Lower lobe of right lung (tissue), 2 donors: Measurements from ENCODE around the gene PAH. TPM values are rescaled to one million over a fixed set of nuclear protein-coding genes. Genes with fewer than 3 reads are reported as not detected.

Experiments used
- ATAC-seq, 2 donors: fragments of 200-7000 bp; cut with Tn5 transposase; one replicate each; pipeline ENCODE4 v1.9.1; 2020 to 2022; ENCODE audit warnings: mild to moderate bottlenecking in 2 of 2, moderate library complexity in 2 of 2
- DNase-seq: peaks from one replicate; pipeline ENCODE4 v3.0.0-alpha.2; 2020
- H3K27ac ChIP-seq: fragments of 200-600 bp; one replicate; pipeline ENCODE4 v1.8.0; 2022
- H3K27me3 ChIP-seq: fragments of 200-600 bp; one replicate; pipeline ENCODE4 v1.8.0; 2022; ENCODE audit warnings: low read depth
- H3K36me3 ChIP-seq: fragments of 200-600 bp; one replicate; pipeline ENCODE4 v1.8.0; 2022; ENCODE audit warnings: mild to moderate bottlenecking
- H3K4me1 ChIP-seq: fragments of 200-600 bp; one replicate; pipeline ENCODE4 v1.8.0; 2022
- H3K4me3 ChIP-seq: fragments of 200-600 bp; one replicate; pipeline ENCODE4 v1.8.0; 2022; ENCODE audit warnings: mild to moderate bottlenecking
- H3K9me3 ChIP-seq: fragments of 200-600 bp; one replicate; pipeline ENCODE4 v1.8.0; 2022
- intact Hi-C: fragments of 100-400 bp; cut with DNase I; formaldehyde crosslinking; loops from one replicate; pipeline ENCODE4 v1.11.0; 2022
- total RNA-seq: library from RNA; stranded (reverse); fragmentation: NEBNext Ultra II Directional; extraction: Animal tissue kit (Norgen Biotek cat#: 25700); gene quantifications from one replicate; pipeline ENCODE4 v1.2.1, GENCODE V29; 2021
- TF ChIP-seq, protein P1 (sequence below): fragments of 200-600 bp; IDR thresholded peaks from one replicate; pipeline ENCODE4 v1.8.0; 2022; ENCODE audit warnings: antibody characterized with exemption, mild to moderate bottlenecking
- donor health status: DM: no; HTN: yes; CAD: no; lungs with severe emphysema.

Gene PAH
- total RNA-seq, 1 donor from 2014 or later, result not detected

DNA sequence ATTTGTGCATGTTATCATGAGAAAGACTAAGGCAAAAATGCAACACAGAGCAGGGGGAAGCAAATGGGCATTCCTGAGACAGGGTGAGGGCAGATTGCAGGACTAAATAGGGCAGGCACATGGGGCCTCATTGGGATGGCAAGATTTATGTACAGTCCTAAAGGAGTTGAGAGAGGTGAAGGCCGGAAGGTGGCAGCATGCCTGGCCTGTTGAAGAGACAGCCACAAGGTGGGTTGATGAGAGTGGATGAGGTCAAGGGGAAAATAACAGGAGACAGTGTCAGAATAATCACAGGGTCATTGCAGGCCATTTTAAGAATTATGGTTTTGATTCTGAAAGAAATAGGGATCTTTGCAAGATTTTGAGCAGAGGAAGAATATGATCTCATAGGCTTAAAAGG is 21.0 kb downstream of the PAH start:
- H3K36me3 ChIP-seq, result no peaks in the 10 kb centered on the region
- TF ChIP-seq, protein P1, sequence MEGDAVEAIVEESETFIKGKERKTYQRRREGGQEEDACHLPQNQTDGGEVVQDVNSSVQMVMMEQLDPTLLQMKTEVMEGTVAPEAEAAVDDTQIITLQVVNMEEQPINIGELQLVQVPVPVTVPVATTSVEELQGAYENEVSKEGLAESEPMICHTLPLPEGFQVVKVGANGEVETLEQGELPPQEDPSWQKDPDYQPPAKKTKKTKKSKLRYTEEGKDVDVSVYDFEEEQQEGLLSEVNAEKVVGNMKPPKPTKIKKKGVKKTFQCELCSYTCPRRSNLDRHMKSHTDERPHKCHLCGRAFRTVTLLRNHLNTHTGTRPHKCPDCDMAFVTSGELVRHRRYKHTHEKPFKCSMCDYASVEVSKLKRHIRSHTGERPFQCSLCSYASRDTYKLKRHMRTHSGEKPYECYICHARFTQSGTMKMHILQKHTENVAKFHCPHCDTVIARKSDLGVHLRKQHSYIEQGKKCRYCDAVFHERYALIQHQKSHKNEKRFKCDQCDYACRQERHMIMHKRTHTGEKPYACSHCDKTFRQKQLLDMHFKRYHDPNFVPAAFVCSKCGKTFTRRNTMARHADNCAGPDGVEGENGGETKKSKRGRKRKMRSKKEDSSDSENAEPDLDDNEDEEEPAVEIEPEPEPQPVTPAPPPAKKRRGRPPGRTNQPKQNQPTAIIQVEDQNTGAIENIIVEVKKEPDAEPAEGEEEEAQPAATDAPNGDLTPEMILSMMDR, result no peak
- H3K4me1 ChIP-seq, result no peaks in the 10 kb centered on the region
- intact Hi-C loops, result no loop called here
- no peaks in the 10 kb centered on the region for H3K27me3 ChIP-seq
- ATAC-seq, result no peak
- no peak overlapping the region for H3K4me3 ChIP-seq
- no peaks in the 10 kb centered on the region for H3K9me3 ChIP-seq
- no peak overlapping the region for H3K27ac ChIP-seq
- DNase-seq, result no peak

DNA sequence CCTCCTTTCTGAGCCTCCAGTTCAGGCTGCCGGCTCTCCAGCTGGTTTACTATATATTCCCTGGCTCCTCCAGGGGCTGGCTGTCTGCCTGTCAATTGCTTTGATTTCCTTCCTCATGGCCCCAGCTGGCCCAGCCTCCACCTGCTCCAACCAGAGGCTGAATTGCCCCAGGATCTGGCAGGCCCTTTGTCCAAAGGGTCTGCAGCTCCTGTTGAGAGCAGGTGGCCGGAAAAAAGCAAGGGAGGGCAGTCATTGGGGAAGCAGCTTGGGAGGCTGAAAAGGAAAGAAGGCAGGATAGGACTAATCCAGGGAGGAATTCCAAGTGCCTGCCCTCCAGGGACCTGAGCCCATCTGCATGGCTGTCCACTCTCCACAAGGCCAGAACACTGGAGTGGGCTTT is 25.3 kb downstream of the PAH start:
- intact Hi-C loops, result no loop called here
- no peaks in the 10 kb centered on the region for H3K36me3 ChIP-seq
- no peaks in the 10 kb centered on the region for H3K9me3 ChIP-seq
- H3K27ac ChIP-seq, result no peak overlapping the region
- TF ChIP-seq, protein P1, result no peak
- no peak for DNase-seq
- no peaks in the 10 kb centered on the region for H3K4me1 ChIP-seq
- no peaks in the 10 kb centered on the region for H3K27me3 ChIP-seq
- no peak for ATAC-seq
- H3K4me3 ChIP-seq, result no peak overlapping the region

DNA sequence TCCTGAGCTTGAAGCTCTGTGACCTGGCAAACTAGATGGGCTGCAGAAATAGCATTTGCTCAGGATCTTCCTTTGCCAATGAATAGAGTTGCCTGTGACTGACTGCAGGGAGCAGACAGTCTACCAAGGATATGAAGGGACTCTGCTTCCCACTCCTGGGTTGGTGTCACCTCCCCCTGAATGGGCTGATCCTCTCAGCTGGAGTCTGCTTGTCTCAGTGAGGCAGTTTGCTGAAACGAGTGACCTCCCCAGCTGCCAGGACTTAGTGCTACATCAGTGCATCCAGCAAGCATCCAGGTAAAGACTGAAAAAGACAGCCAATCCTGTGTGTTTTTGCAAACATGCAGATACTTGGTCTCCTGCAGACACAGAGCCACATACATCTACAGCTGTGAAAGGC is 28.5 kb downstream of the PAH start:
- H3K36me3 ChIP-seq, result no peaks in the 10 kb centered on the region
- no peak overlapping the region for H3K27ac ChIP-seq
- ATAC-seq (no peak), DNase-seq (no peak)
- H3K9me3 ChIP-seq, result no peaks in the 10 kb centered on the region
- H3K4me1 ChIP-seq, result no peaks in the 10 kb centered on the region
- no peak overlapping the region for H3K4me3 ChIP-seq
- intact Hi-C loops, result no loop called here
- TF ChIP-seq, protein P1, result no peak
- peaks cover 5% of the 10 kb centered on the region for H3K27me3 ChIP-seq

DNA sequence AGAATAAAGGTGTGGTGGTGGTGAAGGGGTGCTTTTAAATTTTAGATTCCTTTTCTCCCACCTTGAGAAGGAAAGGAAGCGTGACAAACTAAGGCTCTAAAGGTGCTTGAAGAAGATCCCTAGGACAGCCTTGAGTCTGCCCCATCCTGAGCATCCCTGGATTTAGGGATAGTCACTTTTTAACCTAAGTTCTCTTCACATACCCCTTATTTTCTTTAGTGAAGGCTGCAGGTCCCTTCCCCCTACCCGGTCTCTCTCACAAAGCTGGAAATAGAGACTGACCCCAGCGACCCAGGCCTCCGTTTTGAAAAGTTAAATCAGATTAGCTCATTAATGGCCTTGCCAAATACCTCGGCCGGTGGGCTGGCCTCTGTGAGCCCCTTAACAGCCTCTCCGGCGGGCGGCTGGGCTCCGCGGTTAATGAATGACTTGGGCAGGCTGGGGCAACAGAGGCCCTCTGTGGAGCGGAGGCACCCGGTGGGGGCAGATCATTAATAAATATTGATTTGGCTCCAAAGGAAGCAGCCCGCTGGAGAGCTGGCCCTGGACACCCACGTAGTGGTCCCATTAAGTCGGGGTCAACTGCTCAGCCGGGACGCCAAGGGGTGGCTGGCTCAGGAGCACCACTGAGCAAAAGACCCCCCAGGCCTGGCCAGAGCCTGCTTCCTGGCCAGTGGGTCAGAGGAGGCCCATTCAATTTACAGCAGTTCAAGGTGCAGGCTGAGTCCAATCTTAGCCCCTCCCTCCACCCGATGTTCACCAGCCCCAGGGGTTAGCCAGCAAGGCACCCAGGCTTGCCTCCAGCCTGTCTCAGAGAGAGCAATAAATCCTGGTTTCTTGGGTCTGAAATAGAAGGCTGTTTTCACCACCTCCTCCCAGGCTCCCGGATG is 31.8 kb downstream of the PAH start:
- Histone ChIP-seq H3K36me3 (no peaks in the 10 kb centered on the region), H3K27me3 (peaks cover 11% of the 10 kb centered on the region), H3K4me3 (no peak overlapping the region), H3K4me1 (no peaks in the 10 kb centered on the region), H3K27ac (no peak overlapping the region), H3K9me3 (no peaks in the 10 kb centered on the region)
- TF ChIP-seq, protein P1, result no peak
- ATAC-seq, result no peak
- intact Hi-C loops, result no loop called here
- no peak for DNase-seq

DNA sequence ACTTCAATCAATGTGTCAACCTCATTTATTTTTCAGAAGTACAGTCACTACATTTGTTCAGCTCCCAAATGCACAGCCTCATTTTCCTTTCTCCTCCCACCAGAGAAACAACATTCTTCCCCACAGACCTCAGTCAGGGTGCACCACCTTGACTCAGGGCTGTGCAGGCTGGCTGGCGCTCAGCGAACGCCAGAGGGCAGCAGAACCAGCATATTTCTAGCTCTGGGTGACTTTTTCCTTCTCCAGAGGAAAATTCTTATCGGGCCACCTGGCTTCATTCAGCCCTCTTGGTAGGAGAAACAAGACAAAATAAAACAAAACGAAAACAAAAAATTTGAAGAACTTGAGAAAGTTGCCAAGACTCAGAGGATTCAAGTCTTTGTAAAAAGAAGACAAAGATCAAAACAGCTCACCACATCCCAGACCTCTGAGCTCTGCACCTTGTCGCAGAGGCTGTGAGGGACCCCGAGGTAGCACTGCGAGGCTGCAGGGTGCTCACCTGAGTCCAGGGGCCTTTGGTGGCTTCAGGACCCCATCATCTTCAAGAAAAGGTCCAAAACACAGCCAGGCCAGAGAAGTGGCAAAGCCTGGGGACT is 33.7 kb downstream of the PAH start:
- Histone ChIP-seq H3K4me1 (no peaks in the 10 kb centered on the region), H3K27me3 (peaks cover 11% of the 10 kb centered on the region), H3K27ac (no peak overlapping the region), H3K9me3 (no peaks in the 10 kb centered on the region), H3K36me3 (no peaks in the 10 kb centered on the region), H3K4me3 (no peak overlapping the region)
- DNase-seq, result peak; percentile 52
- intact Hi-C loops, result no loop called here
- TF ChIP-seq, protein P1, result peak; percentile 79
- ATAC-seq, result peak in 1 of 2 donors; percentile 76
